Mammary epithelial cell (primary cell): ENCODE measurements around the gene KCNMA1.

ENCODE experiments used
- CTCF ChIP-seq, 2 donors: IDR thresholded peaks in 1 of 2; conservative IDR thresholded peaks in 1 of 2; 2 replicates each; pipeline ENCODE4 v1.5.1; 2011 to 2012; ENCODE audit warnings: inconsistent platforms in 2 of 2, low read length in 2 of 2, mild to moderate bottlenecking in 2 of 2, control low read depth in 1 of 2, low read depth in 1 of 2; ENCODE audit not compliant: insufficient read depth in 1 of 2; ENCODE audit errors: extremely low read depth in 1 of 2
- EZH2 ChIP-seq: IDR thresholded peaks from 2 replicates; pipeline ENCODE4 v1.6.1; 2012; ENCODE audit warnings: low read length, inconsistent platforms, borderline replicate concordance

GRCh38 chr10:77004917-77005564 lies 632.6 kb downstream of the KCNMA1 start:
- TF ChIP-seq CTCF (conservative IDR thresholded peaks at IDR 0.05 in 1 of 2, IDR thresholded peaks at IDR 0.05 in 1 of 2; ENCODE audit: extremely low read depth in 1 of 2, insufficient read depth in 1 of 2, low read depth in 1 of 2, low read length in 2 of 2) (peak; percentile 64 to 77), EZH2 (no peak)
